WTC11 (cell line): ENCODE results near the gene ADAMTS2. TPM values are rescaled to one million over a fixed set of nuclear protein-coding genes. Genes with fewer than 3 reads are reported as not detected.

Experiments used
- ATAC-seq: fragments of 200-7000 bp; cut with Tn5 transposase; 2 replicates; pipeline ENCODE4 v1.10.0; 2021; ENCODE audit warnings: mild to moderate bottlenecking, moderate library complexity
- CTCF ChIA-PET: fragments of 300-600 bp; sonication (Branson Sonifier 250); formaldehyde crosslinking; loops from one replicate; lab custom pipeline; 2021; ENCODE audit warnings: antibody characterized with exemption; lab: Charles Lee
- POLR2A ChIA-PET: fragments of 350-600 bp; sonication (Branson Sonifier 250); formaldehyde crosslinking; loops from one replicate; lab custom pipeline; 2021; ENCODE audit warnings: antibody characterized with exemption; lab: Charles Lee
- DNase-seq: peaks from one replicate; pipeline ENCODE4 v3.0.0; 2021; ENCODE audit warnings: low spot score
- H3K27ac Mint-ChIP-seq: 2 replicates; pipeline ENCODE4 v1.8.0; 2021; ENCODE audit warnings: mixed read lengths
- H3K27me3 Mint-ChIP-seq: 2 replicates; pipeline ENCODE4 v1.8.0; 2021; ENCODE audit warnings: low read depth, mild to moderate bottlenecking, moderate library complexity, mixed read lengths
- H3K36me3 Mint-ChIP-seq: 2 replicates; pipeline ENCODE4 v1.8.0; 2021; ENCODE audit warnings: mixed read lengths
- H3K4me1 Mint-ChIP-seq: 2 replicates; pipeline ENCODE4 v1.8.0; 2022; ENCODE audit warnings: mixed read lengths
- H3K4me3 Mint-ChIP-seq: 2 replicates; pipeline ENCODE4 v1.8.0; 2021; ENCODE audit warnings: mild to moderate bottlenecking, moderate library complexity, mixed read lengths
- H3K9me3 Mint-ChIP-seq: 2 replicates; pipeline ENCODE4 v1.8.0; 2021; ENCODE audit warnings: mixed read lengths
- ATF3 ChIP-seq: sonication (generic); formaldehyde crosslinking; conservative IDR thresholded peaks from 2 replicates; pipeline ENCODE4 v1.8.1; 2022; ENCODE audit warnings: mild to moderate bottlenecking, missing genetic modification reagents
- HMGA2 ChIP-seq: fragments of 250-450 bp; sonication (Bioruptor Pico); IDR thresholded peaks from 2 replicates; pipeline ENCODE4 v1.4.0; 2021; ENCODE audit warnings: mild to moderate bottlenecking, moderate library complexity
- IRF2 ChIP-seq: sonication (generic); formaldehyde crosslinking; IDR thresholded peaks from 2 replicates; pipeline ENCODE4 v1.8.0; 2022; ENCODE audit warnings: low read depth, missing genetic modification reagents, borderline replicate concordance
- MYBL2 ChIP-seq: sonication (generic); formaldehyde crosslinking; IDR thresholded peaks from 2 replicates; pipeline ENCODE4 v1.8.1; 2023; ENCODE audit warnings: mild to moderate bottlenecking, moderate library complexity, missing genetic modification reagents
- NFYB ChIP-seq: sonication (generic); formaldehyde crosslinking; conservative IDR thresholded peaks from 2 replicates; pipeline ENCODE4 v1.8.0; 2022; ENCODE audit warnings: low read depth, missing genetic modification reagents
- RELA ChIP-seq: sonication (generic); formaldehyde crosslinking; IDR thresholded peaks from 2 replicates; pipeline ENCODE4 v1.8.1; 2022; ENCODE audit warnings: missing genetic modification reagents, mild to moderate bottlenecking, borderline replicate concordance
- ZBTB43 ChIP-seq: sonication (generic); formaldehyde crosslinking; IDR thresholded peaks from 2 replicates; pipeline ENCODE4 v1.8.1; 2023; ENCODE audit warnings: mild to moderate bottlenecking, missing genetic modification reagents
- ZNF532 ChIP-seq: fragments of 250-450 bp; sonication (Bioruptor Pico); IDR thresholded peaks from 2 replicates; pipeline ENCODE4 v1.9.0; 2021; ENCODE audit warnings: mild to moderate bottlenecking, borderline replicate concordance
- ZNF671 ChIP-seq: fragments of 250-450 bp; sonication (Bioruptor Pico); IDR thresholded peaks from 2 replicates; pipeline ENCODE4 v1.8.0; 2021; ENCODE audit warnings: mild to moderate bottlenecking
- total RNA-seq: library from RNA; stranded (reverse); gene quantifications from 3 replicates; pipeline ENCODE4 v1.2.3, GENCODE V29; 2021
- TF ChIP-seq, protein P1 (sequence below): sonication (generic); formaldehyde crosslinking; IDR thresholded peaks from 2 replicates; pipeline ENCODE4 v1.8.0; 2022; ENCODE audit warnings: mild to moderate bottlenecking, missing genetic modification reagents
- TF ChIP-seq, protein P2 (sequence below): sonication (generic); formaldehyde crosslinking; IDR thresholded peaks from 2 replicates; pipeline ENCODE4 v1.8.1; 2023; ENCODE audit warnings: mild to moderate bottlenecking, missing genetic modification reagents, borderline replicate concordance
- TF ChIP-seq, protein P3 (sequence below): sonication (generic); formaldehyde crosslinking; IDR thresholded peaks from 2 replicates; pipeline ENCODE4 v1.8.1; 2023; ENCODE audit warnings: mild to moderate bottlenecking, missing genetic modification reagents, moderate library complexity

Gene ADAMTS2
- total RNA-seq, 1 experiment from 2014 or later: 11.2 TPM

DNA sequence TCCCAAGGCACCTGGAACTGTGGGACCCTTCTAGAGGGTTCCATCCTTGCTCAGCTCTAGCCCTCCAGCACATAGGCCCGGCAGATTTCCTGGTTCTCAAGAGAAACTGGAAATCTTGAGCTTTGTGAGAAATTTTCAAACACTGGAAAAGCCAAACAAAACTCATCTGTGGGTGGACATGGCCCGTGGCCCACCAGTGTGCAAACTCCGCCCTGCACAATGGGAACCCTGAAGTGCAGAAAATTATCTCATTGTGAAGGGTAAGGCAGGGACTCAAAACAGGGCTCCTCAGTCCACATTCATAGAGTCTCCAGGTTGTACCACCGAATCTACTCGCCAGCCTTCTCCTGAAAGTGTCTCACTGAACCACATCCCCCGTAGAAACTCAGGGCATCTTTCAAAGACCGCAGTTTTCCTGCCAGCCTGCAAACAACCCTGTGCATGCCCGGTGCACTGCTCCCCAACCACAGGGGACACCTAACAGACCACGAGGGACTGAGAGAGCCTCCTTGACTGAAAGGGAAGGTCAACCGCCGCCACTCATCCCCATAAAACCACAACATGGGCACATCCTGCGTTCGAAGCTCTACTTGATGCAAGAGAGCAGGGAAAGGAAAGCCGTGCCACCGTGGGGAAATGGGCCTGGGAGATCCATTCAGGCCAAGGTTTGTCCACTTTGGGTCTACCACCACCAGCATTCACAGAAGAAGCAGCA lies 18.1 kb downstream of the ADAMTS2 start:
- ATAC-seq (no peak), DNase-seq (peak; percentile 4)
- peak overlapping the region; percentile 69; the same call in 1 of the 2 replicates for H3K4me3 Mint-ChIP-seq
- ChIA-PET POLR2A (interaction anchor here (0.6 kb wide), 1 partner anchor 14 kb away, joined by 5 read pairs; no protein-coding TSS in a partner anchor), CTCF (interaction anchor here (1.0 to 1.7 kb wide), 2 partner anchors 16 to 35 kb away, joined by 3 to 9 read pairs; no protein-coding TSS in a partner anchor)
- no peaks in the 10 kb centered on the region; the same call in 1 of the 2 replicates for H3K36me3 Mint-ChIP-seq
- TF ChIP-seq NFYB (CRISPR knock-in tag) (no peak), HMGA2 (CRISPR knock-in tag) (no peak), ZNF532 (CRISPR knock-in tag) (no peak), ATF3 (CRISPR knock-in tag) (no peak), MYBL2 (CRISPR knock-in tag) (0 out of 2 replicates have a peak, but pooled peaks have one; percentile 8)
- TF ChIP-seq, protein P1, sequence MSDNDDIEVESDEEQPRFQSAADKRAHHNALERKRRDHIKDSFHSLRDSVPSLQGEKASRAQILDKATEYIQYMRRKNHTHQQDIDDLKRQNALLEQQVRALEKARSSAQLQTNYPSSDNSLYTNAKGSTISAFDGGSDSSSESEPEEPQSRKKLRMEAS (CRISPR knock-in tag): 0 out of 2 replicates have a peak, but pooled peaks have one; percentile 14
- no peak overlapping the region for H3K27ac Mint-ChIP-seq
- peaks cover 5% of the 10 kb centered on the region; the same call in 1 of the 2 replicates for H3K9me3 Mint-ChIP-seq
- peaks cover 18% of the 10 kb centered on the region for H3K4me1 Mint-ChIP-seq
- peaks cover 18% of the 10 kb centered on the region for H3K27me3 Mint-ChIP-seq

GRCh38 chr5:179326122-179326927 lies 18.9 kb downstream of the ADAMTS2 start:
- peak overlapping the region; percentile 69 for H3K4me3 Mint-ChIP-seq

More at GRCh38 chr5:179326122-179326927, 18.9 kb downstream of the ADAMTS2 start:
- POLR2A ChIA-PET: interaction anchor here (0.6 kb wide), 2 partner anchors 15 to 115 kb away, joined by 3 to 5 read pairs; no protein-coding TSS in a partner anchor
- ATAC-seq (peak; percentile 75), DNase-seq (peak; percentile 49)
- H3K36me3 Mint-ChIP-seq: no peaks in the 10 kb centered on the region; the same call in 1 of the 2 replicates
- H3K9me3 Mint-ChIP-seq: peaks cover 5% of the 10 kb centered on the region; the same call in 1 of the 2 replicates
- peak overlapping the region; percentile 23; the same call in 1 of the 2 replicates for H3K27ac Mint-ChIP-seq
- CTCF ChIA-PET: interaction anchor here (0.6 to 1.7 kb wide), 7 partner anchors 10 to 183 kb away, joined by 3 to 10 read pairs (median 4); no protein-coding TSS in a partner anchor
- H3K27me3 Mint-ChIP-seq: peaks cover 18% of the 10 kb centered on the region
- TF ChIP-seq, protein P2, sequence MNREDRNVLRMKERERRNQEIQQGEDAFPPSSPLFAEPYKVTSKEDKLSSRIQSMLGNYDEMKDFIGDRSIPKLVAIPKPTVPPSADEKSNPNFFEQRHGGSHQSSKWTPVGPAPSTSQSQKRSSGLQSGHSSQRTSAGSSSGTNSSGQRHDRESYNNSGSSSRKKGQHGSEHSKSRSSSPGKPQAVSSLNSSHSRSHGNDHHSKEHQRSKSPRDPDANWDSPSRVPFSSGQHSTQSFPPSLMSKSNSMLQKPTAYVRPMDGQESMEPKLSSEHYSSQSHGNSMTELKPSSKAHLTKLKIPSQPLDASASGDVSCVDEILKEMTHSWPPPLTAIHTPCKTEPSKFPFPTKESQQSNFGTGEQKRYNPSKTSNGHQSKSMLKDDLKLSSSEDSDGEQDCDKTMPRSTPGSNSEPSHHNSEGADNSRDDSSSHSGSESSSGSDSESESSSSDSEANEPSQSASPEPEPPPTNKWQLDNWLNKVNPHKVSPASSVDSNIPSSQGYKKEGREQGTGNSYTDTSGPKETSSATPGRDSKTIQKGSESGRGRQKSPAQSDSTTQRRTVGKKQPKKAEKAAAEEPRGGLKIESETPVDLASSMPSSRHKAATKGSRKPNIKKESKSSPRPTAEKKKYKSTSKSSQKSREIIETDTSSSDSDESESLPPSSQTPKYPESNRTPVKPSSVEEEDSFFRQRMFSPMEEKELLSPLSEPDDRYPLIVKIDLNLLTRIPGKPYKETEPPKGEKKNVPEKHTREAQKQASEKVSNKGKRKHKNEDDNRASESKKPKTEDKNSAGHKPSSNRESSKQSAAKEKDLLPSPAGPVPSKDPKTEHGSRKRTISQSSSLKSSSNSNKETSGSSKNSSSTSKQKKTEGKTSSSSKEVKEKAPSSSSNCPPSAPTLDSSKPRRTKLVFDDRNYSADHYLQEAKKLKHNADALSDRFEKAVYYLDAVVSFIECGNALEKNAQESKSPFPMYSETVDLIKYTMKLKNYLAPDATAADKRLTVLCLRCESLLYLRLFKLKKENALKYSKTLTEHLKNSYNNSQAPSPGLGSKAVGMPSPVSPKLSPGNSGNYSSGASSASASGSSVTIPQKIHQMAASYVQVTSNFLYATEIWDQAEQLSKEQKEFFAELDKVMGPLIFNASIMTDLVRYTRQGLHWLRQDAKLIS: no peak
- no peak for TF ChIP-seq ZNF671 (CRISPR knock-in tag)
- TF ChIP-seq MYBL2 (CRISPR knock-in tag): peak; percentile 31; the same call in 1 of the 2 replicates
- TF ChIP-seq, protein P3, sequence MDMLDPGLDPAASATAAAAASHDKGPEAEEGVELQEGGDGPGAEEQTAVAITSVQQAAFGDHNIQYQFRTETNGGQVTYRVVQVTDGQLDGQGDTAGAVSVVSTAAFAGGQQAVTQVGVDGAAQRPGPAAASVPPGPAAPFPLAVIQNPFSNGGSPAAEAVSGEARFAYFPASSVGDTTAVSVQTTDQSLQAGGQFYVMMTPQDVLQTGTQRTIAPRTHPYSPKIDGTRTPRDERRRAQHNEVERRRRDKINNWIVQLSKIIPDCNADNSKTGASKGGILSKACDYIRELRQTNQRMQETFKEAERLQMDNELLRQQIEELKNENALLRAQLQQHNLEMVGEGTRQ (CRISPR knock-in tag): peak; percentile 13; the same call in 1 of the 2 replicates
- no peak for TF ChIP-seq ZBTB43 (CRISPR knock-in tag)
- no peak for TF ChIP-seq IRF2 (CRISPR knock-in tag)
- TF ChIP-seq, protein P1 (CRISPR knock-in tag): peak; percentile 11; the same call in 1 of the 2 replicates
- TF ChIP-seq RELA (CRISPR knock-in tag): no peak
- peaks cover 18% of the 10 kb centered on the region for H3K4me1 Mint-ChIP-seq
